CD4-positive, alpha-beta T cell treated with Interleukin-17A for 4 hours (primary cell): Measurements from ENCODE around the gene MED9.

Source experiments
- DNase-seq: peaks from one replicate; pipeline ENCODE4 v3.0.0-alpha.2; 2020; ENCODE audit warnings: mixed read lengths

The MED9 gene

DNA sequence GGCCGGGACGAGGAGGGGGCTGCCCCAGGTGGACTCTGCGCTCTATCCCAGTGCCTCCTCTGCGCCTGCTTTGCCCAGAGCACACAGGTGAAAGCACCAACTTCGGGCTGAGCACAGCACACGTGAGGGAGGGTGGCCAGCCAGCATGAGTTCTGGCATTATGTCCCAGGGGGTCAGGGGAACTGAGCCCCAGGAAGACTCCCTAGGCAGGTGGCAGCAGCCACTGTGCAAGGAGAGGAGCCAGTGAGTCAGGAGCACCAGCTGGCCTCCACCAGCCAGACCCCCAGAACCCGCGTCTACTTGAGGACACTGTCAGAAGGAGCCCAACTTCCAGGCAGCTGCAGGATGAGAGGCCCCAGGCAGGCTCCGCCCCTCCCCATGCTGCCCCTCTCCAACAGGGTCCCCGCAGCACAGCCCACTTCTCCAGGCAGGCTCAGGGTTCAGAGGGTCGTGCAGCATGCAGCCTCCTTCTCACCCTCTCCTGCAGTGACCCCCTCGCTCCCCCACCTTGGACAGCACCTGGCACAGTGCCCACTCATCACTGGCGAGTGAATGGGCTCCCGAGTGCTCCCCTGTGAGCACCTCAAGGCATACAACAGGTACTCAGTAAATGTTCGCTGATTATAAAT, 63.6 kb downstream of the MED9 start:
- DNase-seq = no peak

DNA sequence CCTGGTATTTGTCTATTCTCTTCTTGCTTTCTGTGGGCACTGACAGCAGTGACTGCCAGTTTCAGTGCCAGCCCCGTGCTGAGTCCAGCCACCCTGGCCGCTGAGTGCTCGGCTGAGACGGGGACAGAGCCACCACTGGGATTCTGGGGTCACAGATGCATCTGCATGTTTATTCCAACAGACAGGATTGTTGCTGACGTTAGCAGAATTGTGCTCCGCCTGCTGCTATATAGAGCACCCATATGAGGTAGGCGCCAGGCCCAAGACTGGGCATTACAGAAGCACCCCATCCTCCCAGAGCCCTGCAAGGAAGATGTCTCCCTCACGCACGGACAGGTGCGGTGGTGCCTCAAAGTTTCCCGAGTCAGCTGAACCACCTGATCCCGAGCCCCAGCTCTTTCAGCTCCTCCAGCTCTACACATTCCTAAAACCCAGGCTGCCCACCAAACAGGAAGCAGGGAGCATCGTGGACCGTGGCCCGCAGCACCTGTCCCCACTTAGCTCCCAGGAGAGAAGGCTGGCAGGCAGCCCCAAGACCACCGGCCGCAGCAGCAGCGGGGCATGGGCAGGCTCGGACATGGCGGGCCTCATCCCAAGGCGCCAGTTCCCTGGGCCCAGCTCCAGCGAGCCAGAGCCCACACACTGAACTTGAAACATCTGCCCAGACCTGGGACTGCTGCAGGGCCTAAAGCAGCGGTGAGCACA, 64.3 kb downstream of the MED9 start:
- no peak for DNase-seq

DNA sequence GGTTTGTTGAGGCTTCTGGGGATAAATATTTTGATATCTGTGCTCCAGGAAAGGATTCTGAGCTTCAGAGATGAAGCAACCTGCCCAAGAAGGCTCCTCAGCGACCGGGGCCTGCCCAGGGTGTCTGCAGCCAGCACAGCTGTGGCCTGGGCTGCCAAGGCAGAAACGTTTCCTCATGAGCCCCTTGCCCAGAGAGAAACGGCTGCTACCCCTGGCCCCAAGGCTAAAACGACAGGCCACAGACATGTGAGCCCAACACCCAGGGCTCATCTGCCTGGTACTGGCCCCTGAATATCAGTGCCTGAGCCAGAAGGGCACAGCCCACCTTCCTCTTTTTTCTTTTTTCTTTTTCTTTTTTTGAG, 64.8 kb downstream of the MED9 start:
- DNase-seq = no peak
